ENCODE measurements around the gene GLI1.

GRCh38 chr12:57491393-57492280, 32.1 kb downstream of the GLI1 start:
- TF ChIP-seq POLR2A (IDR thresholded peaks at IDR 0.05) (no peak), CTCF (IDR thresholded peaks at IDR 0.05) (no peak)
